Natural killer cell (primary cell): Measurements from ENCODE around the gene PANX2. TPM values are rescaled to one million over a fixed set of nuclear protein-coding genes. Genes with fewer than 3 reads are reported as not detected.
"Not testable (repeated sequence)": the region's sequence is repeated elsewhere in the genome, so short reads cannot be mapped to it uniquely, and the experiment has no call there.

Experiments
- ATAC-seq, 3 donors: fragments of 150-1000 bp in 2 of 3; fragments of 200-7000 bp in 1 of 3; cut with Tn5 transposase; 1 replicate in 1 of 3; 2 replicates in 2 of 3; pipeline ENCODE4 v1.10.0; 2021; ENCODE audit warnings: mild to moderate bottlenecking in 2 of 3, moderate library complexity in 2 of 3
- DNase-seq, 2 donors: peaks; one replicate each; pipeline versions ENCODE4 v3.0.0 to v3.0.0-alpha.2; 2013 to 2021; ENCODE audit warnings: mixed read lengths in 1 of 2
- H3K27ac ChIP-seq: one replicate; pipeline ENCODE4 v1.5.1; 2013; ENCODE audit warnings: mild to moderate bottlenecking, low read length
- H3K27me3 ChIP-seq: one replicate; pipeline ENCODE4 v1.6.1; 2013; ENCODE audit warnings: low read length; ENCODE audit not compliant: control insufficient read depth, insufficient read depth
- H3K36me3 ChIP-seq: one replicate; pipeline ENCODE4 v1.6.1; 2013; ENCODE audit warnings: low read length; ENCODE audit not compliant: control insufficient read depth, insufficient read depth
- H3K4me1 ChIP-seq: one replicate; pipeline ENCODE4 v1.6.1; 2013; ENCODE audit warnings: low read length; ENCODE audit not compliant: control insufficient read depth, insufficient read depth
- H3K4me3 ChIP-seq: one replicate; pipeline ENCODE4 v1.5.1; 2013; ENCODE audit warnings: low read length
- H3K9me3 ChIP-seq: one replicate; pipeline ENCODE4 v1.6.1; 2013; ENCODE audit warnings: low read length; ENCODE audit not compliant: control insufficient read depth, insufficient read depth
- H3K27ac Mint-ChIP-seq, 2 donors: one replicate each; pipeline ENCODE4 v1.8.0; 2022; ENCODE audit warnings: mild to moderate bottlenecking in 2 of 2, mixed read lengths in 2 of 2, moderate library complexity in 1 of 2
- H3K27me3 Mint-ChIP-seq, 2 donors: one replicate each; pipeline ENCODE4 v1.8.0; 2022; ENCODE audit warnings: low read depth in 2 of 2, mixed read lengths in 2 of 2
- H3K36me3 Mint-ChIP-seq: one replicate; pipeline ENCODE4 v1.8.0; 2022; ENCODE audit warnings: mixed read lengths
- H3K4me1 Mint-ChIP-seq, 2 donors: one replicate each; pipeline ENCODE4 v1.8.0; 2022; ENCODE audit warnings: mixed read lengths in 2 of 2
- H3K4me3 Mint-ChIP-seq: one replicate; pipeline ENCODE4 v1.8.0; 2022; ENCODE audit warnings: mild to moderate bottlenecking, moderate library complexity, mixed read lengths
- H3K9me3 Mint-ChIP-seq, 2 donors: one replicate each; pipeline ENCODE4 v1.8.0; 2022; ENCODE audit warnings: mixed read lengths in 2 of 2
- CTCF ChIP-seq: fragments of 200-600 bp; IDR thresholded peaks from one replicate; pipeline ENCODE4 v1.8.0; 2022; ENCODE audit warnings: antibody characterized with exemption
- WGBS: methylation state at CpG from one replicate; pipeline ENCODE4 v1.1.7; 2013; ENCODE audit warnings: missing lambda C conversion rate; ENCODE audit not compliant: insufficient coverage; 5-methylcytosine and 5-hydroxymethylcytosine counted together
- intact Hi-C: fragments of 100-400 bp; cut with micrococcal nuclease; formaldehyde crosslinking; loops from one replicate; pipeline ENCODE4 v1.14.2; 2022
- total RNA-seq, 4 donors: library from RNA; stranded (reverse); fragments of 120-200 nt in 1 of 4; gene quantifications; one replicate each; pipeline versions ENCODE4 v1.2.3 to v1.2.4, GENCODE V29; 2013 to 2022

PANX2 gene
- total RNA-seq, 3 donors from 2014 or later (not counting 1 experiment from before 2014, with no cell fraction given), result 0.16 to 3.4 (median 0.27) TPM

GRCh38 chr22:50146439-50147238 lies 23.9 kb upstream of the PANX2 start:
- Mint-ChIP-seq H3K9me3 (no peaks in the 10 kb centered on the region), H3K36me3 (no peaks in the 10 kb centered on the region), H3K27me3 (peaks cover 0 to 8% of the 10 kb centered on the region in 2 donors), H3K4me1 (peaks cover 0 to 10% of the 10 kb centered on the region in 2 donors), H3K4me3 (no peak overlapping the region), H3K27ac (no peak overlapping the region)
- Histone ChIP-seq H3K4me1 (peaks cover 11% of the 10 kb centered on the region), H3K9me3 (no peaks in the 10 kb centered on the region), H3K36me3 (no peaks in the 10 kb centered on the region), H3K27ac (no peak overlapping the region), H3K4me3 (no peak overlapping the region), H3K27me3 (no peaks in the 10 kb centered on the region)
- WGBS, result 85% methylated on average over 24 of the region's 27 CpGs
- no peak for TF ChIP-seq CTCF
- ATAC-seq, result peak in 1 of 3 donors; percentile 47
- no peak for DNase-seq
- intact Hi-C loops, result loop anchor here (5.0 kb wide), 1 partner anchor 46 kb away; no protein-coding TSS in a partner anchor

GRCh38 chr22:50147258-50148165 lies 23.0 kb upstream of the PANX2 start:
- H3K27me3 ChIP-seq, H3K36me3 ChIP-seq, H3K27ac Mint-ChIP-seq, H3K36me3 Mint-ChIP-seq, DNase-seq, H3K4me1 Mint-ChIP-seq, H3K4me3 ChIP-seq, ATAC-seq, H3K4me3 Mint-ChIP-seq, H3K9me3 ChIP-seq, H3K27ac ChIP-seq, H3K27me3 Mint-ChIP-seq, H3K9me3 Mint-ChIP-seq: not testable (repeated sequence)
- intact Hi-C loops, result loop anchor here (5.0 kb wide), 1 partner anchor 45 kb away; no protein-coding TSS in a partner anchor
- WGBS, result 75% methylated on average over 14 of the region's 26 CpGs
- peaks cover 11% of the 10 kb centered on the region for H3K4me1 ChIP-seq

DNA sequence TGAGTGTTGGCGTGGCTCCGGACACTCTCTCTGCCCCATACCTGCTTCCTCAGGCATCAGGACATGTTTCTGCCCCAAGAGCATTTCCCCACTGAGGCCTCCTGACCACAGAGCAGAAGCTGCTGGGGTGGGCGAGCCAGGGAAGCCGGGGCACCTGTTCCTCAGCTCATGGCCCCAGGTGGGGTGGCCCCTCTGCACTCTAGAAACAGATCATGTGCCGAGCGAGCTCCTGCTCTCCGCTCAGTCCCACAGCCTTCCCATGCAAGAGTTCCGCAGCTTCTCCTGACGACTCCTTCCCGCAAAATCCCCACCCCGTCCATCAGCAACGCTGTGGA lies 22.4 kb upstream of the PANX2 start:
- peaks cover 11% of the 10 kb centered on the region for H3K4me1 ChIP-seq

More for the DNA sequence above, 22.4 kb upstream of the PANX2 start:
- Mint-ChIP-seq H3K27ac (no peak overlapping the region), H3K9me3 (no peaks in the 10 kb centered on the region), H3K27me3 (no peaks in the 10 kb centered on the region), H3K36me3 (no peaks in the 10 kb centered on the region), H3K4me3 (no peak overlapping the region), H3K4me1 (peaks cover 0 to 10% of the 10 kb centered on the region in 2 donors)
- Histone ChIP-seq H3K27ac (no peak overlapping the region), H3K4me3 (no peak overlapping the region), H3K36me3 (no peaks in the 10 kb centered on the region), H3K27me3 (no peaks in the 10 kb centered on the region), H3K9me3 (no peaks in the 10 kb centered on the region)
- no peak for ATAC-seq
- DNase-seq, result no peak
- TF ChIP-seq CTCF, result no peak
- 84% methylated on average over 12 of the region's 12 CpGs for WGBS
- intact Hi-C loops, result loop anchor here (5.0 kb wide), 1 partner anchor 44 kb away; no protein-coding TSS in a partner anchor
